Immature natural killer cell (primary cell): ENCODE data around the gene GRK1. TPM values are rescaled to one million over a fixed set of nuclear protein-coding genes. Genes with fewer than 3 reads are reported as not detected.
"Not testable (repeated sequence)": the region's sequence is repeated elsewhere in the genome, so short reads cannot be mapped to it uniquely, and the experiment has no call there.

Experiments used
- DNase-seq, 3 donors: peaks; one replicate each; pipeline ENCODE4 v3.0.0; 2022; ENCODE audit warnings: mixed read lengths in 1 of 3
- H3K27ac Mint-ChIP-seq, 6 donors: one replicate each; pipeline ENCODE4 v1.8.0; 2020; ENCODE audit warnings: mixed read lengths in 6 of 6, mild to moderate bottlenecking in 5 of 6, inconsistent platforms in 4 of 6, moderate library complexity in 3 of 6
- H3K27me3 Mint-ChIP-seq, 3 donors: one replicate each; pipeline ENCODE4 v1.8.0; 2020 to 2021; ENCODE audit warnings: low read depth in 3 of 3, mild to moderate bottlenecking in 3 of 3, mixed read lengths in 3 of 3, moderate library complexity in 3 of 3, inconsistent platforms in 1 of 3
- H3K36me3 Mint-ChIP-seq, 3 donors: one replicate each; pipeline ENCODE4 v1.8.0; 2020; ENCODE audit warnings: mixed read lengths in 3 of 3, inconsistent platforms in 2 of 3, mild to moderate bottlenecking in 2 of 3
- H3K4me1 Mint-ChIP-seq, 2 donors: one replicate each; pipeline ENCODE4 v1.8.0; 2020; ENCODE audit warnings: inconsistent platforms in 2 of 2, mild to moderate bottlenecking in 2 of 2, mixed read lengths in 2 of 2, moderate library complexity in 1 of 2
- H3K4me3 Mint-ChIP-seq, 5 donors: one replicate each; pipeline ENCODE4 v1.8.0; 2020; ENCODE audit warnings: mild to moderate bottlenecking in 5 of 5, mixed read lengths in 5 of 5, inconsistent platforms in 3 of 5, moderate library complexity in 3 of 5
- H3K9me3 Mint-ChIP-seq, 6 donors: one replicate each; pipeline ENCODE4 v1.8.0; 2020; ENCODE audit warnings: mild to moderate bottlenecking in 6 of 6, mixed read lengths in 6 of 6, inconsistent platforms in 4 of 6, moderate library complexity in 3 of 6
- polyA plus RNA-seq, 3 donors: library from polyadenylated mRNA; unstranded; fragments of 300-500 nt; fragmentation: Illumina TruSeq; gene quantifications; one replicate each; pipeline ENCODE4 v1.2.3, GENCODE V29; 2021

Gene GRK1
- polyA plus RNA-seq, 3 donors from 2014 or later = not detected

GRCh38 chr13:113669755-113670341 is 2.8 kb downstream of the GRK1 start:
- Mint-ChIP-seq H3K27me3 (peaks cover 6 to 19% (median 8%) of the 10 kb centered on the region in 3 donors), H3K4me1 (peaks cover 0 to 2% of the 10 kb centered on the region in 2 donors), H3K27ac (no peak overlapping the region), H3K4me3 (no peak overlapping the region), H3K9me3 (peaks cover 0 to 4% (median 0%) of the 10 kb centered on the region in 6 donors), H3K36me3 (no peaks in the 10 kb centered on the region)
- no peak for DNase-seq

DNA sequence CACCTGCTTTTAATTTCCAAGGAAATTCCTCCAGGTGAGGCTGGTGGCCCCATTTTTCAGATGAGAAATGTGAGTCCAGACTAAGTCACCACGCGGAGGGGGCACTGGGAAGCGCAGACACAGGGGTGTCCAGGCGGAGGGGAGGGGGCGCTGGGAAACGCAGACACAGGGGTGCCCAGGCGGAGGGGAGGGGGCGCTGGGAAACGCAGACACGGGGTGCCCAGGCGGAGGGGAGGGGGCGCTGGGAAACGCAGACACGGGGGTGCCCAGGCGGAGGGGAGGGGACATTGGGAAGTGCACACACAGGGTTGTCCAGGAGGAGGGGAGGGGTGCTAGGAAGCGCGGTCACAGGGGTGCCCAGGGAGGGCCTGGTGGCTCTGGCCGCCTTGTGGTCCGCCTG is 3.5 kb downstream of the GRK1 start:
- no peak for DNase-seq
- H3K27ac Mint-ChIP-seq = no peak overlapping the region

DNA sequence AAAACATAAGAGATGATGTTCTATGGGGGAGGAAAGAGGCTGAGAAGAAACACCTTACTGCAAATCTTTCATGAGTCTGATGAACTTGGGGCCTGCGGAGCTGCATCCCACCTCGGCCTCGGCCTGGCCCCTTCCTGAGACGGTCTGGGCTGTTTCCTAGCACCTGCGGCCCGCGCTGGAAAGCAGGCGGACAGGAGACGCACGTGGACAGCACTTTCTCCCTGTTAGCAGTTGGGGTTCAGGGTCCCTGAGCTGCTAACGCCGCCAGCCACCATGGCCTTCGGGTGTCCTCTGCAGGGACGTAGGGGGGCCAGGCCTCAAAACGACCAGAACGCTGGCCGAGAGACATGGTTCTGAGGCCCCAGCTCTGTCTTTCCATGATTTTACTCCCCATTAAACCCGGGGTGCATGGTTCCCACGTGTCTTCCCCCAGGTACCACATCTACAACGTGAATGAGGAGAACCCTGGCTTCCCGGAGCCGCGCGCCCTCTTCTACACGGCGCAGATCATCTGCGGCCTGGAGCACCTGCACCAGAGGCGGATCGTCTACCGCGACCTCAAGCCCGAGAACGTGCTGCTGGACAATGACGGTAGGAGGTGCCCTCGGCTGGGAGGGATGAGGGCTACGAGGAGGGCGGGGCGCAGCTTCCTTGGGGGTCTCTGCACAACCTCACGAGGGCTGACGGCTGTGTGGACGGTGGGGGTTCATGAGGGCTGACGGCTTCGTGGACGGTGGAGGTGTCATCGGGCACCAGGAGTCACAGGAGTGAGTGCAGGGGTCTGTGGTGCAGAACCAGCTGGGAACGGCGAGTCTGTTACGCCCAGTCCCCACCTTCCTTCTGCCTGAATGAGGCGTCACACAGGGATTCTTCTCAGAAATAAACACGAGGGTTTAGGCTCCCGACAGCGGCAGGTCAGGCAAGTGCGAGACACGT is 4.3 kb downstream of the GRK1 start:
- DNase-seq = no peak
- no peak overlapping the region for H3K4me3 Mint-ChIP-seq
- peaks cover 4 to 8% (median 6%) of the 10 kb centered on the region in 3 donors for H3K27me3 Mint-ChIP-seq
- no peaks in the 10 kb centered on the region for H3K36me3 Mint-ChIP-seq
- peaks cover 0 to 2% of the 10 kb centered on the region in 2 donors for H3K4me1 Mint-ChIP-seq
- H3K9me3 Mint-ChIP-seq = peaks cover 0 to 4% (median 0%) of the 10 kb centered on the region in 6 donors
- no peak overlapping the region for H3K27ac Mint-ChIP-seq

More for the DNA sequence above, 3.5 kb downstream of the GRK1 start:
- Mint-ChIP-seq H3K27me3 (peaks cover 5 to 12% (median 6%) of the 10 kb centered on the region in 3 donors), H3K9me3 (peaks cover 0 to 4% (median 0%) of the 10 kb centered on the region in 6 donors), H3K4me3 (no peak overlapping the region), H3K36me3 (no peaks in the 10 kb centered on the region), H3K4me1 (peaks cover 0 to 2% of the 10 kb centered on the region in 2 donors)

GRCh38 chr13:113672002-113672651 is 5.1 kb downstream of the GRK1 start:
- no peak for DNase-seq
- H3K9me3 Mint-ChIP-seq = peaks cover 0 to 4% (median 0%) of the 10 kb centered on the region in 6 donors
- peaks cover 0 to 2% of the 10 kb centered on the region in 2 donors for H3K4me1 Mint-ChIP-seq
- no peaks in the 10 kb centered on the region for H3K36me3 Mint-ChIP-seq
- peaks cover 4 to 7% (median 6%) of the 10 kb centered on the region in 3 donors for H3K27me3 Mint-ChIP-seq
- peak overlapping the region in 3 of 5 donors; percentile 2 to 18 (median 2) for H3K4me3 Mint-ChIP-seq
- peak overlapping the region; percentile 5 to 70 (median 50) for H3K27ac Mint-ChIP-seq

DNA sequence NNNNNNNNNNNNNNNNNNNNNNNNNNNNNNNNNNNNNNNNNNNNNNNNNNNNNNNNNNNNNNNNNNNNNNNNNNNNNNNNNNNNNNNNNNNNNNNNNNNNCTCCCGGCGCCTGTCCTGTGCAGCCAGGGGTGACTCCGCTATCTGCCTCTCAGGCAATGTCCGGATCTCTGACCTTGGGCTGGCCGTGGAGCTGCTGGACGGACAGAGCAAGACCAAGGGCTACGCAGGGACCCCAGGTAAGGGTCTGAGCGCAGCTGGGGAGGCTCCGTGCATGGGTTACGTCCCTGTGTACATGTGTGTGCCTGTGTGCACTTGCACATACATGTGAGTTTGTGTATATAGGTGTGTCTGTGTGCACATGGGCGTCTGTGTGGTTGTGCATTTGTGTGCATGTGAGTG is 55.9 kb downstream of the GRK1 start:
- no peak for DNase-seq
- Mint-ChIP-seq H3K4me1 (peaks cover 4 to 9% of the 10 kb centered on the region in 2 donors), H3K27me3 (peaks cover 11 to 27% (median 12%) of the 10 kb centered on the region in 3 donors), H3K36me3 (no peaks in the 10 kb centered on the region), H3K27ac (peak overlapping the region in 3 of 6 donors; percentile 27 to 74 (median 69)), H3K4me3 (peak overlapping the region in 2 of 5 donors; percentile 41 to 49), H3K9me3 (no peaks in the 10 kb centered on the region)

GRCh38 chr13:113723410-113724015 is 56.5 kb downstream of the GRK1 start:
- peaks cover 4 to 9% of the 10 kb centered on the region in 2 donors for H3K4me1 Mint-ChIP-seq
- DNase-seq = no peak
- no peaks in the 10 kb centered on the region for H3K36me3 Mint-ChIP-seq
- peak overlapping the region in 4 of 6 donors; percentile 22 to 74 (median 48) for H3K27ac Mint-ChIP-seq
- H3K27me3 Mint-ChIP-seq = peaks cover 11 to 27% (median 12%) of the 10 kb centered on the region in 3 donors
- no peaks in the 10 kb centered on the region for H3K9me3 Mint-ChIP-seq
- peak overlapping the region; percentile 21 to 49 (median 41) for H3K4me3 Mint-ChIP-seq

- DNase-seq = no peak
- no peaks in the 10 kb centered on the region for H3K9me3 Mint-ChIP-seq
These were observed 57.2 kb downstream of the GRK1 start for GRCh38 chr13:113724016-113724758.

GRCh38 chr13:113724780-113725315 is 57.8 kb downstream of the GRK1 start:
- peak; percentile 87 to 89 (median 89) for DNase-seq
- Mint-ChIP-seq H3K36me3 (no peaks in the 10 kb centered on the region), H3K27ac (peak overlapping the region; percentile 55 to 86 (median 75)), H3K4me1 (peaks cover 4 to 9% of the 10 kb centered on the region in 2 donors), H3K9me3 (no peaks in the 10 kb centered on the region), H3K27me3 (peaks cover 11 to 27% (median 12%) of the 10 kb centered on the region in 3 donors), H3K4me3 (peak overlapping the region; percentile 54 to 79 (median 72))

More at GRCh38 chr13:113724016-113724758, 57.2 kb downstream of the GRK1 start:
- peak overlapping the region; percentile 68 to 86 (median 72) for H3K27ac Mint-ChIP-seq
- peaks cover 11 to 27% (median 12%) of the 10 kb centered on the region in 3 donors for H3K27me3 Mint-ChIP-seq
- peaks cover 4 to 9% of the 10 kb centered on the region in 2 donors for H3K4me1 Mint-ChIP-seq
- peak overlapping the region; percentile 54 to 79 (median 72) for H3K4me3 Mint-ChIP-seq
- no peaks in the 10 kb centered on the region for H3K36me3 Mint-ChIP-seq

DNA sequence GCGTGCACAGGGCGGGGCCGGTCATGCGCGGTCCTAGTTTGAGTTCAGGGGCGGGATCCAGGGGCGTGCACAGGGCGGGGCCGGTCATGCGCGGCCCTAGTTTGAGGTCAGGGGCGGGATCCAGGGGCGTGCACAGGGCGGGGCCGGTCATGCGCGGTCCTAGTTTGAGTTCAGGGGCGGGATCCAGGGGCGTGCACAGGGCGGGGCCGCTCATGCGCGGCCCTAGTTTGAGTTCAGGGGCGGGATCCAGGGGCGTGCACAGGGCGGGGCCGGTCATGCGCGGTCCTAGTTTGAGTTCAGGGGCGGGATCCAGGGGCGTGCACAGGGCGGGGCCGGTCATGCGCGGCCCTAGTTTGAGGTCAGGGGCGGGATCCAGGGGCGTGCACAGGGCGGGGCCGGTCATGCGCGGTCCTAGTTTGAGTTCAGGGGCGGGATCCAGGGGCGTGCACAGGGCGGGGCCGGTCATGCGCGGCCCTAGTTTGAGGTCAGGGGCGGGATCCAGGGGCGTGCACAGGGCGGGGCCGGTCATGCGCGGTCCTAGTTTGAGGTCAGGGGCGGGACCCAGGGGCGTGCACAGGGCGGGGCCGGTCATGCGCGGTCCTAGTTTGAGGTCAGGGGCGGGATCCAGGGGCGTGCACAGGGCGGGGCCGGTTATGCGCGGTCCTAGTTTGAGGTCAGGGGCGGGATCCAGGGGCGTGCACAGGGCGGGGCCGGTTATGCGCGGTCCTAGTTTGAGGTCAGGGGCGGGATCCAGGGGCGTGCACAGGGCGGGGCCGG is 58.5 kb downstream of the GRK1 start:
- Mint-ChIP-seq H3K4me3 (peak overlapping the region in 3 of 5 donors; percentile 54 to 79 (median 72)), H3K27me3 (peaks cover 11 to 27% (median 12%) of the 10 kb centered on the region in 3 donors), H3K27ac (peak overlapping the region in 3 of 6 donors; percentile 55 to 86 (median 82))
- not testable (repeated sequence) for H3K9me3 Mint-ChIP-seq, H3K36me3 Mint-ChIP-seq, H3K4me1 Mint-ChIP-seq
- DNase-seq = peak; percentile 50 to 54 (median 52)

DNA sequence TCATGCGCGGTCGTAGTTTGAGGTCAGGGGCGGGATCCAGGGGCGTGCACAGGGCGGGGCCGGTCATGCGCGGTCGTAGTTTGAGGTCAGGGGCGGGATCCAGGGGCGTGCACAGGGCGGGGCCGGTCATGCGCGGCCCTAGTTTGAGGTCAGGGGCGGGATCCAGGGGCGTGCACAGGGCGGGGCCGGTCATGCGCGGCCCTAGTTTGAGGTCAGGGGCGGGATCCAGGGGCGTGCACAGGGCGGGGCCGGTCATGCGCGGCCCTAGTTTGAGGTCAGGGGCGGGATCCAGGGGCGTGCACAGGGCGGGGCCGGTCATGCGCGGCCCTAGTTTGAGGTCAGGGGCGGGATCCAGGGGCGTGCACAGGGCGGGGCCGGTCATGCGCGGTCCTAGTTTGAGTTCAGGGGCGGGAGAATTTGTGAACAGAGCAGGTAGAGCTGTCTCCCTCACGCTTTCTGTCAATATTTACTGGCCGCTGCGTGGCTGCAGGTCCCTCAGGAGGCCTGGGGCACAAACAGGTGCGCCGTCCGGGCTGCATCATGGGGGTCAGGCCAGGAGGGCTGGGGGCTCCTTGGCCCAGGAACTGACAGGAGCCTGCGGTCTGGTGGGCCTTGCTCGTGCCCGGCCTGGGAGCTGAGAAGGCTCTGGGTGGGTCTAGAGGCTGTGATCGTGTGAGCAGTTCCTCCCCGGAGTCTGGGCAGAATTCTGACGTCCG is 59.2 kb downstream of the GRK1 start:
- H3K9me3 Mint-ChIP-seq, H3K36me3 Mint-ChIP-seq, H3K4me1 Mint-ChIP-seq: not testable (repeated sequence)
- Mint-ChIP-seq H3K4me3 (peak overlapping the region in 4 of 5 donors; percentile 25 to 68 (median 59)), H3K27ac (peak overlapping the region in 3 of 6 donors; percentile 34 to 69 (median 40)), H3K27me3 (peaks cover 11 to 27% (median 12%) of the 10 kb centered on the region in 3 donors)
- DNase-seq = peak; percentile 21 to 39 (median 33)

GRCh38 chr13:113726961-113727411 is 60.0 kb downstream of the GRK1 start:
- DNase-seq = no peak
- Mint-ChIP-seq H3K27ac (peak overlapping the region in 4 of 6 donors; percentile 31 to 69 (median 42)), H3K4me1 (peaks cover 4 to 9% of the 10 kb centered on the region in 2 donors), H3K36me3 (no peaks in the 10 kb centered on the region), H3K4me3 (peak overlapping the region in 3 of 5 donors; percentile 21 to 63 (median 38)), H3K27me3 (peaks cover 11 to 27% (median 12%) of the 10 kb centered on the region in 3 donors), H3K9me3 (no peaks in the 10 kb centered on the region)
